ENCODE data around the gene EYA3.

EYA3 gene

DNA sequence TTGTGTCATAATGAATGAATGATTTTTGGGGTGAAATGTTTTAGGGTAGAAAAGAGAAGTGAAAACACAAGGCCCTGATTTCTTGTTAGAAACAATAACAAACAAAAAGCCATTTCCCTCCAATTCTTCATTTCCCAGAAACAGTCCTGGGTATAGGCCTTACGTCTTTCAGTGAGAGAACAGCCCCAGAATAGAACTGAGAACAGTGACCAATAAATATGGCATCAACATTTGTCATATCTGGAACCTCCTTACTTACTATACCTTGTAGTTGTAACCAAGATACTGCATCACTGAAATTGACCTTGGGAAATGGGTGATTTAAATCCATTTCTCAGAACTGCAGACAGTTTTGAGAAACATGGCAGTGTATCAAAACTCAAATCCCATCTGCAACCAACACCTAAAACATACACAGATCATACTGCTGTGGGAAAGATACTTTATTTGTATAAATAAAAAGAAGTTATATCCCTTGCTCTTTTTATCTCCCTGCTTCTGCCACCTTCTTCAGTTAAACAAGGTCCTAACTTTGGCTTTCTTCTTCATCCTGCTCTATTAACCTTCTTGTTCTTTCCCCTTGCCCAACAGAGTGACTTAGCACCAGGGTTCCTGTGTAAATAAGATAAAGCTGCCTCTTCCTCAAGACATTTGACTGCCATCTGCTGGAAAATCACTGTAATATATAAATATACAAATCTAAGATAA is 109.1 kb downstream of the EYA3 start:
- no peaks in the 10 kb centered on the region for H3K4me1 ChIP-seq (ENCODE audit: insufficient read depth, insufficient read length)
- peaks cover 34% of the 10 kb centered on the region for H3K36me3 ChIP-seq (ENCODE audit: insufficient read depth, insufficient read length, low read length)
- H3K4me3 ChIP-seq (ENCODE audit: insufficient read length, low read depth), result no peak overlapping the region
- DNase-seq (ENCODE audit: low read depth, low spot score), result peak; percentile 11
- no peaks in the 10 kb centered on the region for H3K27me3 ChIP-seq (ENCODE audit: insufficient read depth, insufficient read length)
- no peak for TF ChIP-seq SUZ12 (IDR thresholded peaks at IDR 0.05; ENCODE audit: extremely low read depth, insufficient read depth, insufficient read length)
- no peak for TF ChIP-seq YY1 (IDR thresholded peaks at IDR 0.05; ENCODE audit: insufficient read depth, insufficient read length)
- TF ChIP-seq ZNF274 (IDR thresholded peaks at IDR 0.05; ENCODE audit: low read depth, low read length), result no peak
- H3K9me3 ChIP-seq (ENCODE audit: insufficient read depth, low read length), result no peaks in the 10 kb centered on the region
- H3K9ac ChIP-seq (ENCODE audit: insufficient read length, low read depth), result no peak overlapping the region

DNA sequence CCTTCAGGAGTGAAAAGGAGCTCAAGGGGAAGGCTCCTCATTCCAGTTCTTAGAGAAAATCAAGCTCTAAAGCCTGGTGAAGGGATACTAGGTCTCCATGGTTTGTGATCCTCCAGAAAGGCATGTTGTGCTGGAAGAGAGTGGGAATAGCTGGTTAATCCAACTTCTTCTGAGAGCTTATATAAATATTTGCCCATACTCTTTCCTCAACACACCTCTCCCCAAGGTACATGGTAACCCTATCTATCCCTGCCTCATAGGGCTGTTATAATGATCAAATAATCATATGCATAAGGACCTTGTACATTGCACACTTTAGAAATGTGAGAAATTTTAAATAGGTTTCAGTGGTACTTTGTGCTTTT is 114.0 kb downstream of the EYA3 start:
- H3K36me3 ChIP-seq (ENCODE audit: insufficient read depth, insufficient read length, low read length), result peaks cover 64% of the 10 kb centered on the region
- H3K4me3 ChIP-seq (ENCODE audit: insufficient read length, low read depth), result no peak overlapping the region
- no peaks in the 10 kb centered on the region for H3K9me3 ChIP-seq (ENCODE audit: insufficient read depth, low read length)
- DNase-seq (ENCODE audit: low read depth, low spot score), result no peak
- H3K27me3 ChIP-seq (ENCODE audit: insufficient read depth, insufficient read length), result no peaks in the 10 kb centered on the region
- peaks cover 4% of the 10 kb centered on the region for H3K4me1 ChIP-seq (ENCODE audit: insufficient read depth, insufficient read length)
- TF ChIP-seq YY1 (IDR thresholded peaks at IDR 0.05; ENCODE audit: insufficient read depth, insufficient read length) (no peak), ZNF274 (IDR thresholded peaks at IDR 0.05; ENCODE audit: low read depth, low read length) (no peak), SUZ12 (IDR thresholded peaks at IDR 0.05; ENCODE audit: extremely low read depth, insufficient read depth, insufficient read length) (no peak)
- H3K9ac ChIP-seq (ENCODE audit: insufficient read length, low read depth), result no peak overlapping the region

DNA sequence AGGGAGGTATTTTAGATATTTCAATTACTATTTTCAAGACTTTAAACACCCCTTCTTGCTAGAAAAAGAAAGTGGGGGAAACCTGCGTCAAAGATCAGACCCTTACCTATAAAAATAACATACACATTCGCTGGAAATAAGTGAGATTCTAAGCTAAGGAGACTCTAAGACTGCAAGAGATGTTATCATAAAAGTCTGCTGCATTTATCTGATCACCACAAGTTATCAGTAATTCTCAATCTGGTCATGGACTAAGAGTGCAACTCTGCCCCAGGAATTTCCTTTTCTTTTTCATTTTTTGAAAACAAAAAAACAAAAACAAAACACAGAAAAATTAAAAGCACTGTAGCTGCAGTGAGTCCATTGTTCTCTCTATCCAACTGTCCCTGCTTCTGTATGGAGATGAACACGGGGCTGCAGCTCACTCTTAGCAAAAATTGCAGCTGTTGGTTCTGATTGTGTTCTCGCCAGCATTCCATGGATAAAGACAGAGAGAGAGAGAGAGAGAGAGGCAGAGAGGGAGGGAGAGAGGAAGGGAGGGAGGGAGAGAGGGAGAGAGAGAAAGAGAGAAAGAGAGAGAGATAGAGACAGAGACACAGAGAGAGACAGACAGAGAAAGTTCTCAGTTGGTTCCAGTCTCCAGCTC is 114.5 kb downstream of the EYA3 start:
- Histone ChIP-seq H3K9me3 (ENCODE audit: insufficient read depth, low read length) (no peaks in the 10 kb centered on the region), H3K36me3 (ENCODE audit: insufficient read depth, insufficient read length, low read length) (peaks cover 64% of the 10 kb centered on the region), H3K4me1 (ENCODE audit: insufficient read depth, insufficient read length) (peaks cover 4% of the 10 kb centered on the region), H3K27me3 (ENCODE audit: insufficient read depth, insufficient read length) (no peaks in the 10 kb centered on the region), H3K4me3 (ENCODE audit: insufficient read length, low read depth) (no peak overlapping the region), H3K9ac (ENCODE audit: insufficient read length, low read depth) (no peak overlapping the region)
- no peak for DNase-seq (ENCODE audit: low read depth, low spot score)
- no peak for TF ChIP-seq SUZ12 (IDR thresholded peaks at IDR 0.05; ENCODE audit: extremely low read depth, insufficient read depth, insufficient read length)

DNA sequence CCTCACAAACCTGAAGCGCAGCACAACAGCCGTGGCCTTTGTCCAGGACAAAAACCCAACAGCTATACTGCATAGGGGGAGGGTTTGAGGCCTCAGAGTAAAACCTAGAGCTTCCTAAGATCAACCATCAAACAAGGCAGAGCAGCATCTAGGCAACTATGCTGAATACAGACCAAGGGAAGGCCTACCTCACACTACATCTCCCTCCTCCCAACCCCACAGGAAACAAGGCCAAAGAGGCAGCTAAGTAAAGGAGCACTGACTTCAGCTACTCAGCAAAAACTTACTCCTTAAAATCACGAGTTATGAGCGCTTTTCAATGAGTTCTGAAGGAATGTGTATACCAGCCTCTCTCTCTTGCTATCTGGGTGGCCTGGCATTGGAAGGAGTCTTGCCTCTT is 116.3 kb downstream of the EYA3 start:
- no peak for DNase-seq (ENCODE audit: low read depth, low spot score)
- TF ChIP-seq ZNF274 (IDR thresholded peaks at IDR 0.05; ENCODE audit: low read depth, low read length), result no peak
- no peak for TF ChIP-seq YY1 (IDR thresholded peaks at IDR 0.05; ENCODE audit: insufficient read depth, insufficient read length)
- no peak for TF ChIP-seq SUZ12 (IDR thresholded peaks at IDR 0.05; ENCODE audit: extremely low read depth, insufficient read depth, insufficient read length)
- Histone ChIP-seq H3K36me3 (ENCODE audit: insufficient read depth, insufficient read length, low read length) (peaks cover 71% of the 10 kb centered on the region), H3K27me3 (ENCODE audit: insufficient read depth, insufficient read length) (no peaks in the 10 kb centered on the region), H3K9ac (ENCODE audit: insufficient read length, low read depth) (no peak overlapping the region), H3K4me3 (ENCODE audit: insufficient read length, low read depth) (no peak overlapping the region), H3K9me3 (ENCODE audit: insufficient read depth, low read length) (no peaks in the 10 kb centered on the region), H3K4me1 (ENCODE audit: insufficient read depth, insufficient read length) (peaks cover 4% of the 10 kb centered on the region)

DNA sequence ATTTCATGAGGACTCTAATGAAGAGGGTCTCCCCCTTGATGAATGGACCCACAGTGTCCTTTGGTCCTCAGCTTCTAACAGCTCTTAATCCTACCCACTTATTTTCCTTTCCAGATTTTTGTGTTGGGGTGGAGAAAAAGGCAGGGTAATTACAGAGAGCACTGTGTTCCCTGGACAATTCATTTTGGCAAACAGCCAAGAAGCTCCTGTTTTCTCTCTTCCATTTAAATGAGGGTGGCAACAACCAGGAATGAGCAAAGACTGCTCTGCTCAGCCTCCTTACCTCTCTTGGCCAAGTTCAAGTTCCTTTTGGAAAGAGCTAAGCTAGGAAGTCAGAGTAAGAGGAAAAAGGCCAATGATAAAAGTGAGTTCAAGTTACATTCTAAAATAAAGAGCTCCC is 116.7 kb downstream of the EYA3 start:
- no peaks in the 10 kb centered on the region for H3K27me3 ChIP-seq (ENCODE audit: insufficient read depth, insufficient read length)
- TF ChIP-seq ZNF274 (IDR thresholded peaks at IDR 0.05; ENCODE audit: low read depth, low read length), result no peak
- no peak for TF ChIP-seq YY1 (IDR thresholded peaks at IDR 0.05; ENCODE audit: insufficient read depth, insufficient read length)
- no peak for TF ChIP-seq SUZ12 (IDR thresholded peaks at IDR 0.05; ENCODE audit: extremely low read depth, insufficient read depth, insufficient read length)
- H3K4me3 ChIP-seq (ENCODE audit: insufficient read length, low read depth), result no peak overlapping the region
- H3K9me3 ChIP-seq (ENCODE audit: insufficient read depth, low read length), result no peaks in the 10 kb centered on the region
- peaks cover 8% of the 10 kb centered on the region for H3K4me1 ChIP-seq (ENCODE audit: insufficient read depth, insufficient read length)
- no peak for DNase-seq (ENCODE audit: low read depth, low spot score)
- H3K9ac ChIP-seq (ENCODE audit: insufficient read length, low read depth), result no peak overlapping the region
- peaks cover 71% of the 10 kb centered on the region for H3K36me3 ChIP-seq (ENCODE audit: insufficient read depth, insufficient read length, low read length)

DNA sequence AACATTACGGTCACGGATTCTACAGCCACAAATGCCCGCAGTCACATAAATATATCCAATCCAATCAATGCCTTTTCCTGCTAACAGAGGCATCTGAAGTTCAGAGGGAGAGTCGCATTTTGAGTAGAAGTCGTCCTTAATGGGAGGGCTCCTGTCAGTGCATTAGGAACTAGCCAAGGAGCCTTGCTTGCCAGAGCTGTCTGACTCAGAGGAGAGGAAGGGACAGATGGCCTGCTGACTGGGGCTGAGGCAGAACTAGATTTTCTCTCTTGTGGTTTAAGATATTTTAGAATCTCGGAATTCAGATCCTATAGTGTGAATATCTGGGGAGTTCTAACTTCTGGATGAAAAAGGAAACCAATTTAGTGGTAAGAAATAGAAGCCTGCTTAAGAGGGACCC is 118.0 kb downstream of the EYA3 start:
- TF ChIP-seq SUZ12 (IDR thresholded peaks at IDR 0.05; ENCODE audit: extremely low read depth, insufficient read depth, insufficient read length), result no peak
- no peak for TF ChIP-seq YY1 (IDR thresholded peaks at IDR 0.05; ENCODE audit: insufficient read depth, insufficient read length)
- no peak for TF ChIP-seq ZNF274 (IDR thresholded peaks at IDR 0.05; ENCODE audit: low read depth, low read length)
- Histone ChIP-seq H3K36me3 (ENCODE audit: insufficient read depth, insufficient read length, low read length) (peaks cover 75% of the 10 kb centered on the region), H3K4me3 (ENCODE audit: insufficient read length, low read depth) (no peak overlapping the region), H3K27me3 (ENCODE audit: insufficient read depth, insufficient read length) (no peaks in the 10 kb centered on the region), H3K4me1 (ENCODE audit: insufficient read depth, insufficient read length) (peaks cover 10% of the 10 kb centered on the region), H3K9me3 (ENCODE audit: insufficient read depth, low read length) (no peaks in the 10 kb centered on the region), H3K9ac (ENCODE audit: insufficient read length, low read depth) (no peak overlapping the region)
- no peak for DNase-seq (ENCODE audit: low read depth, low spot score)

DNA sequence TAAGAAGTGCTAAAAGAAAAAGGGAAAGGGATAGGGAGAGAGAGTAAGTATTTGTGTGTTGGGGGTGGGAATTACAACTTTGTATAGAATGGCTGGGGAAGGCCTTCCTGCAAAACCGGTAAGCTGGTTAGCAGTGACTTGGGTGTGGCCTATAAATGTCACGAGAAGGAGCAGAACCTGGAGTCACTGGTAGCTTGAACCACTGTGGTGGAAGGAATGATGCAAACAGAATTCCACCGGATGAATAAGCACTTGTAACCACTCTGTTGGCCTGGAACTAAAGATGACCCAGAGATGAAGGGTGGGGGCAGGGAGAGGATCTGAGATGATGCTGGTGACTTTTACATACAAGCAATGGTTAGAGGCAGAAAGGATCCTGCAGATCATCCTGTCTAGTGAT is 119.7 kb downstream of the EYA3 start:
- Histone ChIP-seq H3K4me3 (ENCODE audit: insufficient read length, low read depth) (no peak overlapping the region), H3K36me3 (ENCODE audit: insufficient read depth, insufficient read length, low read length) (peaks cover 76% of the 10 kb centered on the region), H3K4me1 (ENCODE audit: insufficient read depth, insufficient read length) (peaks cover 10% of the 10 kb centered on the region), H3K9ac (ENCODE audit: insufficient read length, low read depth) (no peak overlapping the region), H3K27me3 (ENCODE audit: insufficient read depth, insufficient read length) (no peaks in the 10 kb centered on the region), H3K9me3 (ENCODE audit: insufficient read depth, low read length) (no peaks in the 10 kb centered on the region)
- no peak for DNase-seq (ENCODE audit: low read depth, low spot score)
- no peak for TF ChIP-seq ZNF274 (IDR thresholded peaks at IDR 0.05; ENCODE audit: low read depth, low read length)
- TF ChIP-seq YY1 (IDR thresholded peaks at IDR 0.05; ENCODE audit: insufficient read depth, insufficient read length), result no peak
- no peak for TF ChIP-seq SUZ12 (IDR thresholded peaks at IDR 0.05; ENCODE audit: extremely low read depth, insufficient read depth, insufficient read length)

Measured in NT2/D1 (cell line).